ENCODE data around the gene INO80D.
"Not testable (repeated sequence)": the region's sequence is repeated elsewhere in the genome, so short reads cannot be mapped to it uniquely, and the experiment has no call there.

INO80D gene

GRCh38 chr2:205976934-205977659 is 108.9 kb downstream of the INO80D start:
- 93 to 95% methylated on average over 15 to 32 of the region's 39 CpGs for WGBS, 2 experiments (ENCODE audit: insufficient coverage in 2 of 2)
- H3K27ac ChIP-seq (ENCODE audit: low read depth, low read length, severe bottlenecking); H3K9me3 ChIP-seq (ENCODE audit: control insufficient read depth, low read length); H3K4me3 ChIP-seq (ENCODE audit: extremely low read depth, insufficient read depth, low read length, poor library complexity, severe bottlenecking); H3K36me3 ChIP-seq (ENCODE audit: control insufficient read depth, insufficient read depth, low read length); H3K4me1 ChIP-seq (ENCODE audit: control insufficient read depth, insufficient read depth, low read length, poor library complexity, severe bottlenecking): not testable (repeated sequence)

GRCh38 chr2:205976120-205976814 is 109.7 kb downstream of the INO80D start:
- H3K4me1 ChIP-seq (ENCODE audit: control insufficient read depth, insufficient read depth, low read length, poor library complexity, severe bottlenecking): no peaks in the 10 kb centered on the region
- no peak overlapping the region for H3K4me3 ChIP-seq (ENCODE audit: extremely low read depth, insufficient read depth, low read length, poor library complexity, severe bottlenecking)
- H3K27ac ChIP-seq (ENCODE audit: low read depth, low read length, severe bottlenecking): no peak overlapping the region
- no peaks in the 10 kb centered on the region for H3K36me3 ChIP-seq (ENCODE audit: control insufficient read depth, insufficient read depth, low read length)
- WGBS, 2 experiments (ENCODE audit: insufficient coverage in 2 of 2): 87 to 91% methylated on average over 16 of the region's 19 CpGs
- H3K9me3 ChIP-seq (ENCODE audit: control insufficient read depth, low read length): no peaks in the 10 kb centered on the region

- 86 to 97% methylated on average over 3 to 4 of the region's 5 CpGs for WGBS, 2 experiments (ENCODE audit: insufficient coverage in 2 of 2)
- Histone ChIP-seq H3K9me3 (ENCODE audit: control insufficient read depth, low read length) (no peaks in the 10 kb centered on the region), H3K36me3 (ENCODE audit: control insufficient read depth, insufficient read depth, low read length) (no peaks in the 10 kb centered on the region), H3K4me3 (ENCODE audit: extremely low read depth, insufficient read depth, low read length, poor library complexity, severe bottlenecking) (no peak overlapping the region), H3K4me1 (ENCODE audit: control insufficient read depth, insufficient read depth, low read length, poor library complexity, severe bottlenecking) (no peaks in the 10 kb centered on the region), H3K27ac (ENCODE audit: low read depth, low read length, severe bottlenecking) (no peak overlapping the region)
These were observed 110.7 kb downstream of the INO80D start for GRCh38 chr2:205975082-205975949.

GRCh38 chr2:205972113-205972512 is 113.9 kb downstream of the INO80D start:
- H3K9me3 ChIP-seq (ENCODE audit: control insufficient read depth, low read length): no peaks in the 10 kb centered on the region
- H3K36me3 ChIP-seq (ENCODE audit: control insufficient read depth, insufficient read depth, low read length): no peaks in the 10 kb centered on the region
- no peak overlapping the region for H3K4me3 ChIP-seq (ENCODE audit: extremely low read depth, insufficient read depth, low read length, poor library complexity, severe bottlenecking)
- 67 to 86% methylated on average over 1 of the region's 1 CpG for WGBS, 2 experiments (ENCODE audit: insufficient coverage in 2 of 2)
- no peaks in the 10 kb centered on the region for H3K4me1 ChIP-seq (ENCODE audit: control insufficient read depth, insufficient read depth, low read length, poor library complexity, severe bottlenecking)
- H3K27ac ChIP-seq (ENCODE audit: low read depth, low read length, severe bottlenecking): no peak overlapping the region

DNA sequence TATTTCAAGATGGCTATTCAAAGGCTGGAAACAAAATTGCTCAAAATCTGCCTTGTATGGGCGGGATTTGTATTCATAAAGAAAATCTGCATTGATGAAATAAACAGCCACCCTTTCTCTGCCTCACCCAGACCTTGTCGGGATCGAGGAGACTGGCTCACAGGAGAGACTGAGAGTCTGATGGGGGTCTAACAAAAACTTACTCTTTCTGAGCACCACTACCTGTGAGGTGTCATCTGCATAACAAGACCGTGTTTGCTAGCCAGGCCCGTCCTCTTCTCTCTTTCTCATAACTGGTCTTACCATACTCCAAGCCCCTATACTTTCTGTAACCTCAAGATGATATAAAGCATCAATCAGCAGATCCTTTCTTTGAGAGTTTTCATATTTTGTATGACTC is 115.6 kb downstream of the INO80D start:
- 29 to 47% methylated on average over 2 to 4 of the region's 5 CpGs for WGBS, 2 experiments (ENCODE audit: insufficient coverage in 2 of 2)
- Histone ChIP-seq H3K27ac (ENCODE audit: low read depth, low read length, severe bottlenecking) (no peak overlapping the region), H3K36me3 (ENCODE audit: control insufficient read depth, insufficient read depth, low read length) (no peaks in the 10 kb centered on the region), H3K4me3 (ENCODE audit: extremely low read depth, insufficient read depth, low read length, poor library complexity, severe bottlenecking) (no peak overlapping the region), H3K9me3 (ENCODE audit: control insufficient read depth, low read length) (no peaks in the 10 kb centered on the region), H3K4me1 (ENCODE audit: control insufficient read depth, insufficient read depth, low read length, poor library complexity, severe bottlenecking) (no peaks in the 10 kb centered on the region)

DNA sequence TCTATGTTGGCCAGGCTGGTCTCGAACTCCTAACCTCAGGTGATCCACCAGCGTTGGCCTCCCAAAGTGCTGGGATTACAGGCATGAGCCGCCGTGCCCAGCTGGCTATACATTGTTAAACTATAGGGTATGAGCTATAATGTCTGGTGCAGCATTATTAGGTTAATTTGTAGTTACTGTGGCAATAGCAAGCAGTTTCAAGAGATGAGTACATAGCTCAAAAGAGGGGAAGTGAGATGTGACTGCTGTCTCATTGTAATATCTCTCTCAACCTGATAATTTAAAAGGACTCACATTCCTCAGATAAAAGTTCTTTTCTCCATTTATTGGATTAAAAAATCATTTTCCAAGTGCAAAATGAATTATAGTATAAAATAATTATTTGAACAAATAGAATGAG is 116.4 kb downstream of the INO80D start:
- no peak overlapping the region for H3K4me3 ChIP-seq (ENCODE audit: extremely low read depth, insufficient read depth, low read length, poor library complexity, severe bottlenecking)
- no peaks in the 10 kb centered on the region for H3K4me1 ChIP-seq (ENCODE audit: control insufficient read depth, insufficient read depth, low read length, poor library complexity, severe bottlenecking)
- 93 to 97% methylated on average over 4 of the region's 4 CpGs for WGBS, 2 experiments (ENCODE audit: insufficient coverage in 2 of 2)
- H3K27ac ChIP-seq (ENCODE audit: low read depth, low read length, severe bottlenecking): no peak overlapping the region
- no peaks in the 10 kb centered on the region for H3K36me3 ChIP-seq (ENCODE audit: control insufficient read depth, insufficient read depth, low read length)
- H3K9me3 ChIP-seq (ENCODE audit: control insufficient read depth, low read length): no peaks in the 10 kb centered on the region

DNA sequence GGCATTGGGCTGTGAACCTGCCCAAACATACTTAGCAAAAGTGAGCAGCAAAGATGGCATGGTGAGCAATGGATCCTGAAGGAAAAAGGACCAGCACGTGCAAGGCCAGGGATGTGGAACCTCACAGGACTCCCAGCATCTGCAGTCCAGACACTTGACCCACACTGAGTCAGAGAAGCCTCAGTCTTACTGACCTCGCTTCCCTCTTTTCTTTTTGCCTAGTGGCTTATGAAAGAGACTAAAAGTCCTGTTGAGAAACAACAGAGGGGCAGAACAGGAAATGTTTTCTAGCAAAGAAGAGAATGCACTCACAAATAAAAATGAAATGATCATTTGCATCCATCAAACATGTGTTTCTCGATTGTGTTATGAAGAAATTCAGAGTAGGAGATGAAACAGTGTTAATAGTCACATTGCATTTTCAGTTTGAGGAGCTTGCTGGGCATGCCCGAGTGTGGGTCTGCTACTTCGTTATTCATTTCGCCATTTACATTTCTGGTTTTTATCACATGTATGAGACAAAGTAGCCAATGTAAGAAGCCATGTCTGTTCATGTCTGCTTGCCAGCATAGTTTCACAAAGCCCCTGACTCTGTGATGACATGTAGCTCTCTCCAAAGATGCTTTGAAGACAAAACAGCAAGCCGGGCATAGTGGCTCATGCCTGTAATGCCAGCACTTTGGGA is 118.4 kb downstream of the INO80D start:
- WGBS, 2 experiments (ENCODE audit: insufficient coverage in 2 of 2): 84 to 94% methylated on average over 2 to 5 of the region's 7 CpGs
- H3K4me3 ChIP-seq (ENCODE audit: extremely low read depth, insufficient read depth, low read length, poor library complexity, severe bottlenecking): no peak overlapping the region
- no peaks in the 10 kb centered on the region for H3K4me1 ChIP-seq (ENCODE audit: control insufficient read depth, insufficient read depth, low read length, poor library complexity, severe bottlenecking)
- no peaks in the 10 kb centered on the region for H3K36me3 ChIP-seq (ENCODE audit: control insufficient read depth, insufficient read depth, low read length)
- no peak overlapping the region for H3K27ac ChIP-seq (ENCODE audit: low read depth, low read length, severe bottlenecking)
- H3K9me3 ChIP-seq (ENCODE audit: control insufficient read depth, low read length): no peaks in the 10 kb centered on the region

DNA sequence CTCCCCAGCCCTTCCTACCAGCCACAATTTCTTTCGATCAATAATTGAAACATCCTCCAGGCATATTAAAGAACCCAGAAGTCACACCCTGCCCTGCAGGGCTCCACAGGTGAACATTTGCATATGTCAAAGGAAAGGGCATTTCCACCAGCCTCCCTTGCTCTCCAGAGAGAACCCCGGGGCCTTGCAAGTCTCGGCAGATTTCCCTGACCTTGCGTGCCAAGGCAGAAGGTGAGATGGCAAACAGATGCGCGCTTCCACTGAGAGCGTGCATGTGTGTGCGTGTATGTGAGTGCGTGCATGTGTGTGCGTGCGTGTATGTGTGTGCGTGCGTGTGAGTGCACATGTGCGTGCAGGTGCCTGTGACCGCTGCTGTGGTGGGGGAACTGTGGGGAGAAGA is 120.3 kb downstream of the INO80D start:
- 88 to 94% methylated on average over 15 of the region's 15 CpGs for WGBS, 2 experiments (ENCODE audit: insufficient coverage in 2 of 2)
- H3K4me1 ChIP-seq (ENCODE audit: control insufficient read depth, insufficient read depth, low read length, poor library complexity, severe bottlenecking): no peaks in the 10 kb centered on the region
- H3K9me3 ChIP-seq (ENCODE audit: control insufficient read depth, low read length): no peaks in the 10 kb centered on the region
- H3K27ac ChIP-seq (ENCODE audit: low read depth, low read length, severe bottlenecking): no peak overlapping the region
- no peak overlapping the region for H3K4me3 ChIP-seq (ENCODE audit: extremely low read depth, insufficient read depth, low read length, poor library complexity, severe bottlenecking)
- H3K36me3 ChIP-seq (ENCODE audit: control insufficient read depth, insufficient read depth, low read length): no peaks in the 10 kb centered on the region

DNA sequence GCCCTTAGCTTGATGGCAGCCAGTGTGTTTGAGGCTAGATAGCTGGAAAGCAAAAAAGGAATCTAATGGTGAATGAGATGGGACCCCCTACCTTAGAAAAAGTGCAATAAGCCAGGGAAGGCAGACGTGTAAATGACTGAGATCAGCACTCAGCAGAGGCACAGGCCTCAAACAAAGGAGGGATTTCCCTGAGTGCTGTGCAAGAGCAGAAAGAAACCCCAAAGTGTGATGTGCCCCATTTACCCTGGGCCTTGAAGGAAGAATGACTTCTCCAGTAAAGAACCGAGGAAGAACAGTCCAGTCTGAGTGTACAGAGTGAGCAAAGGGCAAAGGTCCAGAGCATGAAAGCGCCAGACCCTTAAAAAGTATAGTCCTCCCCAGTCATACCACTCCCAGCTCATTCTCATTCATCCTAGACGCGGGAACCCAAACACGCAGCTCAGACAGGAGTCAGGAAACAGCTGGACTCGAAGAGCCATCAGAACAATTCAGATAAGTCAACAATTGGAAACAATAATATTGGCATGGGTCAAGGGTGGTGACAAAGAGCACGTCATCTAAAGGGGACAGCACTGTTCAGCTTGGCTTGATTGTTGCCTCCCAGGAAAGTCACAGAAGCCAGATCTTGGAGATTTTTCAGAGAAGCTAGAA is 121.7 kb downstream of the INO80D start:
- Histone ChIP-seq H3K4me1 (ENCODE audit: control insufficient read depth, insufficient read depth, low read length, poor library complexity, severe bottlenecking) (no peaks in the 10 kb centered on the region), H3K9me3 (ENCODE audit: control insufficient read depth, low read length) (no peaks in the 10 kb centered on the region), H3K36me3 (ENCODE audit: control insufficient read depth, insufficient read depth, low read length) (no peaks in the 10 kb centered on the region), H3K4me3 (ENCODE audit: extremely low read depth, insufficient read depth, low read length, poor library complexity, severe bottlenecking) (no peak overlapping the region), H3K27ac (ENCODE audit: low read depth, low read length, severe bottlenecking) (peak overlapping the region; percentile 53)
- WGBS, 2 experiments (ENCODE audit: insufficient coverage in 2 of 2): 56 to 95% methylated on average over 3 to 4 of the region's 8 CpGs

GRCh38 chr2:205959521-205959920 is 126.5 kb downstream of the INO80D start:
- Histone ChIP-seq H3K36me3 (ENCODE audit: control insufficient read depth, insufficient read depth, low read length) (no peaks in the 10 kb centered on the region), H3K27ac (ENCODE audit: low read depth, low read length, severe bottlenecking) (no peak overlapping the region), H3K9me3 (ENCODE audit: control insufficient read depth, low read length) (no peaks in the 10 kb centered on the region), H3K4me3 (ENCODE audit: extremely low read depth, insufficient read depth, low read length, poor library complexity, severe bottlenecking) (no peak overlapping the region), H3K4me1 (ENCODE audit: control insufficient read depth, insufficient read depth, low read length, poor library complexity, severe bottlenecking) (no peaks in the 10 kb centered on the region)
- WGBS, 2 experiments (ENCODE audit: insufficient coverage in 2 of 2): 92 to 96% methylated on average over 4 to 8 of the region's 9 CpGs
